HUES64 (cell line): ENCODE results near the gene USHBP1.

Experiments
- H3K27ac ChIP-seq: 2 replicates; pipeline ENCODE4 v1.7.0; 2013; ENCODE audit warnings: low read depth, low read length, inconsistent platforms
- H3K27me3 ChIP-seq: 2 replicates; pipeline ENCODE4 v1.6.1; 2013; ENCODE audit warnings: mild to moderate bottlenecking, low read length; ENCODE audit not compliant: insufficient read depth
- H3K36me3 ChIP-seq: 2 replicates; pipeline ENCODE4 v1.6.1; 2013; ENCODE audit warnings: mild to moderate bottlenecking, low read length; ENCODE audit not compliant: insufficient read depth
- H3K4me1 ChIP-seq: 2 replicates; pipeline ENCODE4 v1.6.1; 2013; ENCODE audit warnings: mild to moderate bottlenecking, low read length, moderate library complexity; ENCODE audit not compliant: insufficient read depth
- H3K4me3 ChIP-seq: 2 replicates; pipeline ENCODE4 v1.5.1; 2013; ENCODE audit warnings: mild to moderate bottlenecking, low read length, moderate library complexity
- H3K9ac ChIP-seq: 2 replicates; pipeline ENCODE4 v1.6.1; 2013; ENCODE audit warnings: mild to moderate bottlenecking, low read depth, low read length
- H3K9me3 ChIP-seq: 2 replicates; pipeline ENCODE4 v1.6.1; 2013; ENCODE audit warnings: low read depth, low read length; ENCODE audit not compliant: insufficient read depth
- WGBS: fragments of 150-250, 120-280 bp; methylation state at CpG from one replicate; pipeline ENCODE4 v1.1.7; 2013; ENCODE audit warnings: missing lambda C conversion rate; 5-methylcytosine and 5-hydroxymethylcytosine counted together

USHBP1 gene

GRCh38 chr19:17235300-17235970, 29.1 kb downstream of the USHBP1 start:
- peaks cover 18% of the 10 kb centered on the region for H3K4me1 ChIP-seq
- H3K27ac ChIP-seq = peak overlapping the region; percentile 92
- no peaks in the 10 kb centered on the region for H3K9me3 ChIP-seq
- H3K27me3 ChIP-seq = no peaks in the 10 kb centered on the region
- peak overlapping the region; percentile 94 for H3K4me3 ChIP-seq
- WGBS = 1% methylated on average over 80 of the region's 80 CpGs
- peaks cover 61% of the 10 kb centered on the region for H3K36me3 ChIP-seq
- H3K9ac ChIP-seq = peak overlapping the region; percentile 90

GRCh38 chr19:17234911-17235299, 29.6 kb downstream of the USHBP1 start:
- Histone ChIP-seq H3K27ac (peak overlapping the region; percentile 92), H3K9ac (peak overlapping the region; percentile 90), H3K9me3 (no peaks in the 10 kb centered on the region), H3K4me1 (peaks cover 18% of the 10 kb centered on the region), H3K4me3 (peak overlapping the region; percentile 94), H3K36me3 (peaks cover 59% of the 10 kb centered on the region), H3K27me3 (no peaks in the 10 kb centered on the region)
- 11% methylated on average over 10 of the region's 11 CpGs for WGBS

- Histone ChIP-seq H3K27ac (no peak overlapping the region), H3K4me3 (no peak overlapping the region), H3K36me3 (peaks cover 45% of the 10 kb centered on the region), H3K9me3 (no peaks in the 10 kb centered on the region), H3K9ac (no peak overlapping the region), H3K4me1 (peaks cover 18% of the 10 kb centered on the region), H3K27me3 (no peaks in the 10 kb centered on the region)
- 96% methylated on average over 25 of the region's 25 CpGs for WGBS
These were observed 32.3 kb downstream of the USHBP1 start for GRCh38 chr19:17232258-17232657.

GRCh38 chr19:17229890-17230289, 34.7 kb downstream of the USHBP1 start:
- no peaks in the 10 kb centered on the region for H3K27me3 ChIP-seq
- peaks cover 42% of the 10 kb centered on the region for H3K36me3 ChIP-seq
- H3K9ac ChIP-seq = no peak overlapping the region
- peaks cover 8% of the 10 kb centered on the region for H3K4me1 ChIP-seq
- no peaks in the 10 kb centered on the region for H3K9me3 ChIP-seq
- H3K4me3 ChIP-seq = no peak overlapping the region
- no peak overlapping the region for H3K27ac ChIP-seq
- WGBS = 96% methylated on average over 3 of the region's 3 CpGs

- H3K4me3 ChIP-seq = no peak overlapping the region
- H3K9me3 ChIP-seq = no peaks in the 10 kb centered on the region
- peaks cover 28% of the 10 kb centered on the region for H3K36me3 ChIP-seq
- H3K9ac ChIP-seq = no peak overlapping the region
- H3K27ac ChIP-seq = no peak overlapping the region
- whole genome bisulfite sequencing = 71% methylated on average over 13 of the region's 13 CpGs
- H3K4me1 ChIP-seq = no peaks in the 10 kb centered on the region
- H3K27me3 ChIP-seq = no peaks in the 10 kb centered on the region
These were observed 36.7 kb downstream of the USHBP1 start for GRCh38 chr19:17227798-17228367.

GRCh38 chr19:17226002-17226933, 38.3 kb downstream of the USHBP1 start, which contains the start of gene OCEL1:
TSS of gene OCEL1 (plus strand) at chr19:17226226. CDS start at chr19:17226248, 22 bp downstream.
- peak within 1 kb of the TSS; percentile 59 for H3K9ac ChIP-seq
- peak within 1 kb of the TSS; percentile 99 for H3K27ac ChIP-seq
- peaks cover 12% of the 10 kb centered on the region for H3K36me3 ChIP-seq
- H3K27me3 ChIP-seq = no peaks in the 10 kb centered on the region
- H3K9me3 ChIP-seq = no peaks in the 10 kb centered on the region
- no peaks in the 10 kb centered on the region for H3K4me1 ChIP-seq
- peak within 1 kb of the TSS; percentile 73 for H3K4me3 ChIP-seq
- under 1% methylated on average over 90 of the region's 90 CpGs for WGBS

- WGBS = 92% methylated on average over 9 of the region's 10 CpGs
These were observed 39.5 kb downstream of the USHBP1 start for GRCh38 chr19:17225053-17225452.

GRCh38 chr19:17220207-17220758, 44.3 kb downstream of the USHBP1 start:
- no peak overlapping the region for H3K4me3 ChIP-seq
- H3K27me3 ChIP-seq = no peaks in the 10 kb centered on the region
- no peak overlapping the region for H3K27ac ChIP-seq
- H3K4me1 ChIP-seq = no peaks in the 10 kb centered on the region
- no peaks in the 10 kb centered on the region for H3K9me3 ChIP-seq
- H3K9ac ChIP-seq = no peak overlapping the region
- peaks cover 16% of the 10 kb centered on the region for H3K36me3 ChIP-seq
- WGBS = 79% methylated on average over 14 of the region's 14 CpGs

More at GRCh38 chr19:17225053-17225452, 39.5 kb downstream of the USHBP1 start:
- Histone ChIP-seq H3K36me3 (peaks cover 2% of the 10 kb centered on the region; the same call in 1 of the 2 replicates), H3K9me3 (no peaks in the 10 kb centered on the region), H3K4me3 (no peak overlapping the region), H3K9ac (no peak overlapping the region), H3K4me1 (no peaks in the 10 kb centered on the region), H3K27ac (no peak overlapping the region), H3K27me3 (no peaks in the 10 kb centered on the region)

GRCh38 chr19:17219286-17219685, 45.3 kb downstream of the USHBP1 start:
- no peak overlapping the region for H3K9ac ChIP-seq
- no peak overlapping the region for H3K27ac ChIP-seq
- H3K36me3 ChIP-seq = peaks cover 16% of the 10 kb centered on the region
- H3K4me1 ChIP-seq = no peaks in the 10 kb centered on the region; the same call in 1 of the 2 replicates
- 90% methylated on average over 8 of the region's 8 CpGs for WGBS
- no peaks in the 10 kb centered on the region for H3K9me3 ChIP-seq
- H3K4me3 ChIP-seq = no peak overlapping the region
- H3K27me3 ChIP-seq = no peaks in the 10 kb centered on the region

GRCh38 chr19:17216058-17216670, 48.4 kb downstream of the USHBP1 start:
- Histone ChIP-seq H3K36me3 (peaks cover 22% of the 10 kb centered on the region), H3K4me3 (peak overlapping the region; percentile 86), H3K9me3 (no peaks in the 10 kb centered on the region), H3K27me3 (no peaks in the 10 kb centered on the region), H3K9ac (no peak overlapping the region), H3K4me1 (no peaks in the 10 kb centered on the region; the same call in 1 of the 2 replicates), H3K27ac (peak overlapping the region; percentile 43; the same call in 1 of the 2 replicates)
- WGBS = 95% methylated on average over 13 of the region's 13 CpGs
